Measurements from ENCODE around the gene ARHGEF6. TPM values are rescaled to one million over a fixed set of nuclear protein-coding genes. Genes with fewer than 3 reads are reported as not detected.

The ARHGEF6 gene
- total and polyA plus RNA-seq, 4 donors = 4.9 to 22.4 (median 15.5) TPM

DNA sequence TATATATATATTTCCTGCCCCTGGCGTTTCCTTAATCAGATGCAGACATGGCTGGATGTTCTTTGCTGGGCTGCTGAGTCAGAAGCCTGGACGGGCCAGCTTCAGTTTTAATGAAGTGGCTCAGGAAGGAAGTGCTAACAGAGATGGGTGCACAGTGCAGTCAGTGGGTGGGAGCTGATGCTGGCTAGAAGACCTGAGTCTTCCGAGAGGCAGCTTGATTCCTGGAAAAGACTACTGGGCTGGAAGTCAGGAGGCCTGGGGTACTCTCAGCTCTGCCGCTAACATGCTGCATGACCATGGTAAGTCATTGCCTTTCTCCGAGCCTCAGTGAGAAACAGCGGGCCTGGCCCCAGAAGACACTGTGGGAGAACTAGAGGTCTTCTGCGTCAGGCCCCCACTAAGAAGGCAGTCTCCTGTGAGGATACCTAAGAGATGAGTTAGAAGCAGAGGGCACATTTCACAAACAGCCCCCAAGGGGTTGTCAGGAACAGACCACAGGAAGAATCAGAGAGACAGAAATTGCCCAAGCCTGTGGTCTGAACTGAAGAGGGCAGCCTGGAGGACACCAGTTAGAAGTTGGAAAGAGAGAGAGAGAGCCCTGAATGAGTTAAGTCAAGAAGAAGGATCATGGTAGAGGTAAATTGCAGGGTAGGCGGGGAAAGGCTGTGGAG is 141.1 kb downstream of the ARHGEF6 start:
- Histone ChIP-seq H3K4me1 (ENCODE audit: control insufficient read depth in 5 of 5, insufficient read depth in 5 of 5, low read length in 5 of 5) (no peaks in the 10 kb centered on the region), H3K36me3 (ENCODE audit: control insufficient read depth in 4 of 4, insufficient read depth in 4 of 4, low read length in 4 of 4) (no peaks in the 10 kb centered on the region), H3K9ac (ENCODE audit: insufficient read depth in 1 of 2, low read length in 2 of 2) (no peak overlapping the region), H3K4me3 (no peak overlapping the region), H3K27me3 (ENCODE audit: control insufficient read depth in 3 of 3, insufficient read depth in 3 of 3, low read length in 2 of 3) (peaks cover 3 to 16% (median 12%) of the 10 kb centered on the region in 3 donors), H3K27ac (ENCODE audit: low read depth in 1 of 2, low read length in 1 of 2) (no peak overlapping the region), H3K9me3 (ENCODE audit: control insufficient read depth in 4 of 4, insufficient read depth in 3 of 4, low read length in 3 of 4) (no peaks in the 10 kb centered on the region)
- ATAC-seq (ENCODE audit: insufficient read depth, low FRiP score) (no peak), DNase-seq (no peak)
- TF ChIP-seq, protein P1, sequence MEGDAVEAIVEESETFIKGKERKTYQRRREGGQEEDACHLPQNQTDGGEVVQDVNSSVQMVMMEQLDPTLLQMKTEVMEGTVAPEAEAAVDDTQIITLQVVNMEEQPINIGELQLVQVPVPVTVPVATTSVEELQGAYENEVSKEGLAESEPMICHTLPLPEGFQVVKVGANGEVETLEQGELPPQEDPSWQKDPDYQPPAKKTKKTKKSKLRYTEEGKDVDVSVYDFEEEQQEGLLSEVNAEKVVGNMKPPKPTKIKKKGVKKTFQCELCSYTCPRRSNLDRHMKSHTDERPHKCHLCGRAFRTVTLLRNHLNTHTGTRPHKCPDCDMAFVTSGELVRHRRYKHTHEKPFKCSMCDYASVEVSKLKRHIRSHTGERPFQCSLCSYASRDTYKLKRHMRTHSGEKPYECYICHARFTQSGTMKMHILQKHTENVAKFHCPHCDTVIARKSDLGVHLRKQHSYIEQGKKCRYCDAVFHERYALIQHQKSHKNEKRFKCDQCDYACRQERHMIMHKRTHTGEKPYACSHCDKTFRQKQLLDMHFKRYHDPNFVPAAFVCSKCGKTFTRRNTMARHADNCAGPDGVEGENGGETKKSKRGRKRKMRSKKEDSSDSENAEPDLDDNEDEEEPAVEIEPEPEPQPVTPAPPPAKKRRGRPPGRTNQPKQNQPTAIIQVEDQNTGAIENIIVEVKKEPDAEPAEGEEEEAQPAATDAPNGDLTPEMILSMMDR (IDR thresholded peaks at IDR 0.05; ENCODE audit: control extremely low read depth, extremely low read depth) = no peak
- WGBS, 2 donors = 52 to 66% methylated on average over 8 of the region's 8 CpGs

DNA sequence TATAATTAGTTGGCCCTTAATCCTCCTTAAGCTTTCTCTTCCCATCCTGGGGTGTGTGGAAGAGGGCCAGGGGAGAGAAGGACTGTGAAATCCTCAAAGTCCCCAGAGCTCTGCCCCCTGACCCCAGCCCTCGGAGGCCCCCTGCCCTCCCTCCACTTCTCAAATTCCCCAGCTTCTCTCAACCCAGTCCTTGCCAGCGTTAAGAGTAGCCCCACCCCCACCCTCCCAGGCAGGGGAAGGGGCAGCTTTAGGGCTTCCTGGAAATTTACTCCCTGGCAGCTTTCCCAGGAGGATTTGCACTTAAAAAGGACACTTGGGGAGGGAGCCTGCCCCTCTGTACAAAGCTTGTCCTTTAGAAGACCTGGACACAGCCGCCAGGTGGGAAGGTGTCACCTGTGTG is 144.6 kb downstream of the ARHGEF6 start:
- WGBS, 2 donors = 27 to 43% methylated on average over 3 of the region's 3 CpGs
- H3K27me3 ChIP-seq (ENCODE audit: control insufficient read depth in 3 of 3, insufficient read depth in 3 of 3, low read length in 2 of 3) = peaks cover 3 to 18% (median 12%) of the 10 kb centered on the region in 3 donors

DNA sequence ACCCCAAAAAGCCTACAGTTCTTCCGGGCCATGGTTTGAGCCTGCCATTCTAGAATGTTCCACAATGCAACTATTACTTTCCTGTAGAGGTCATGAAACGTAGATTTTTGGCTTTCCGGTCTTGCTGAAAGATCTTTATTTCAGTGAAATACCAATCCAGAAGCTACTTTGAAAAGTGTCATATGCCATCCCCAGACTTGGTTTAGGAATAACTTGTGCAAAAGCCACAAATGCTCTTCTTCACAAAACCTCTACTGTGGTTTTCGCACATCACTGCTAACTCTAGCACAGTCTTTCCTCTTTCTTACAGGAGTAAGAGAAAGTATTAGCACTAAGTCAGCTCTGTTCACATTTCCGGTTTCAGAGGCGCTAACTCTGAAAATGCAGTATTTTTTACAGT is 145.5 kb downstream of the ARHGEF6 start:
- 31 to 76% methylated on average over 6 of the region's 6 CpGs for WGBS, 2 donors
- Histone ChIP-seq H3K36me3 (ENCODE audit: control insufficient read depth in 4 of 4, insufficient read depth in 4 of 4, low read length in 4 of 4) (no peaks in the 10 kb centered on the region), H3K27me3 (ENCODE audit: control insufficient read depth in 3 of 3, insufficient read depth in 3 of 3, low read length in 2 of 3) (peaks cover 3 to 16% (median 15%) of the 10 kb centered on the region in 3 donors), H3K4me3 (no peak overlapping the region), H3K9ac (ENCODE audit: insufficient read depth in 1 of 2, low read length in 2 of 2) (no peak overlapping the region), H3K4me1 (ENCODE audit: control insufficient read depth in 5 of 5, insufficient read depth in 5 of 5, low read length in 5 of 5) (no peaks in the 10 kb centered on the region), H3K27ac (ENCODE audit: low read depth in 1 of 2, low read length in 1 of 2) (no peak overlapping the region), H3K9me3 (ENCODE audit: control insufficient read depth in 4 of 4, insufficient read depth in 3 of 4, low read length in 3 of 4) (no peaks in the 10 kb centered on the region)
- TF ChIP-seq, protein P1 (IDR thresholded peaks at IDR 0.05; ENCODE audit: control extremely low read depth, extremely low read depth) = no peak
- no peak for ATAC-seq (ENCODE audit: insufficient read depth, low FRiP score)
- no peak for DNase-seq

More for the DNA sequence above, 144.6 kb downstream of the ARHGEF6 start:
- H3K36me3 ChIP-seq (ENCODE audit: control insufficient read depth in 4 of 4, insufficient read depth in 4 of 4, low read length in 4 of 4) = no peaks in the 10 kb centered on the region
- H3K9me3 ChIP-seq (ENCODE audit: control insufficient read depth in 4 of 4, insufficient read depth in 3 of 4, low read length in 3 of 4) = no peaks in the 10 kb centered on the region
- peak in 2 of 3 donors; percentile 20 to 44 for DNase-seq
- H3K4me3 ChIP-seq = no peak overlapping the region
- TF ChIP-seq, protein P1 (IDR thresholded peaks at IDR 0.05; ENCODE audit: control extremely low read depth, extremely low read depth) = no peak
- H3K9ac ChIP-seq (ENCODE audit: insufficient read depth in 1 of 2, low read length in 2 of 2) = no peak overlapping the region
- no peaks in the 10 kb centered on the region for H3K4me1 ChIP-seq (ENCODE audit: control insufficient read depth in 5 of 5, insufficient read depth in 5 of 5, low read length in 5 of 5)
- ATAC-seq (ENCODE audit: insufficient read depth, low FRiP score) = no peak
- H3K27ac ChIP-seq (ENCODE audit: low read depth in 1 of 2, low read length in 1 of 2) = no peak overlapping the region

All from lung (tissue), 12 donors.